Right lobe of liver (tissue), 6 donors: ENCODE data around the gene AGGF1. TPM values are rescaled to one million over a fixed set of nuclear protein-coding genes. Genes with fewer than 3 reads are reported as not detected.
"Not testable (repeated sequence)": the region's sequence is repeated elsewhere in the genome, so short reads cannot be mapped to it uniquely, and the experiment has no call there.

ENCODE experiments used
- ATAC-seq, 4 donors: fragments of 200-7000 bp; cut with Tn5 transposase; one replicate each; pipeline ENCODE4 v1.9.1; 2020; ENCODE audit warnings: mild to moderate bottlenecking in 4 of 4, moderate library complexity in 4 of 4
- DNase-seq, 3 donors: peaks; one replicate each; pipeline ENCODE4 v3.0.0-alpha.2; 2020
- H3K27ac ChIP-seq, 3 donors: fragments of 200-600 bp; one replicate each; pipeline ENCODE4 v1.8.0; 2022
- H3K27me3 ChIP-seq, 2 donors: fragments of 200-600 bp; one replicate each; pipeline ENCODE4 v1.8.0; 2022
- H3K36me3 ChIP-seq, 4 donors: fragments of 200-600 bp; sonication (generic) in 1 of 4; one replicate each; pipeline versions ENCODE4 v1.5.1 to v1.8.0; 2017 to 2022; ENCODE audit warnings: control low read depth in 1 of 4
- H3K4me1 ChIP-seq, 4 donors: fragments of 200-600 bp; sonication (generic) in 1 of 4; one replicate each; pipeline versions ENCODE4 v1.5.1 to v1.8.0; 2017 to 2022; ENCODE audit warnings: control low read depth in 1 of 4
- H3K4me3 ChIP-seq, 3 donors: fragments of 200-600 bp; one replicate each; pipeline ENCODE4 v1.8.0; 2022
- H3K9me3 ChIP-seq, 4 donors: fragments of 200-600 bp; sonication (generic) in 1 of 4; one replicate each; pipeline versions ENCODE4 v1.5.1 to v1.8.0; 2017 to 2022; ENCODE audit warnings: control low read depth in 1 of 4
- POLR2A ChIP-seq: fragments of 450-650 bp; IDR thresholded peaks from one replicate; pipeline ENCODE4 v1.6.1; 2017; ENCODE audit warnings: antibody characterized with exemption, mild to moderate bottlenecking
- WGBS: methylation state at CpG from one replicate; pipeline ENCODE4 v1.1.6; 2018; ENCODE audit warnings: low coverage, low lambda C conversion rate; ENCODE audit not compliant: insufficient coverage; ENCODE audit errors: missing lambda C conversion rate; 5-methylcytosine and 5-hydroxymethylcytosine counted together
- intact Hi-C, 2 donors: fragments of 100-400 bp; cut with DNase I; formaldehyde crosslinking; loops; one replicate each; pipeline versions ENCODE4 v1.11.2 to v1.14.1; 2022
- total RNA-seq, 6 experiments: library from RNA; depleted of rRNA in 2 of 6; stranded (reverse); fragments of >200 nt in 2 of 6; fragmentation: NEBNext Ultra II Directional in 3 of 6; extraction: Animal tissue kit (Norgen Biotek cat#: 25700) in 3 of 6; gene quantifications; one replicate each; pipeline versions ENCODE4 v1.1.0 to v1.2.4, GENCODE V29; 2016 to 2023
- TF ChIP-seq, protein P1 (sequence below), 4 donors: fragments of 200-600 bp in 3 of 4; fragments of 450-650 bp in 1 of 4; IDR thresholded peaks; one replicate each; pipeline versions ENCODE4 v1.5.1 to v1.8.0; 2016 to 2022; ENCODE audit warnings: antibody characterized with exemption in 4 of 4, mild to moderate bottlenecking in 2 of 4
- donor health status: DM: no; HTN: yes; CAD: no.
- donor health status: DM: no; HTN: no; CAD: no.
- donor health status: DM: no; HTN: no; CAD: no.
- donor health status: DM: no; HTN: yes; CAD: no.
- donor health status: DM: no; HTN: yes; CAD: no.

Gene AGGF1
- total RNA-seq, 6 experiments from 2014 or later, result 9.1 to 15.3 (median 11.4) TPM

GRCh38 chr5:77076961-77077828 lies 47.0 kb downstream of the AGGF1 start:
- ATAC-seq (peak; percentile 69 to 90 (median 80)), DNase-seq (peak; percentile 68 to 73 (median 70))
- no peaks in the 10 kb centered on the region for H3K36me3 ChIP-seq
- WGBS, result 42% methylated on average over 5 of the region's 105 CpGs
- H3K27me3 ChIP-seq, result no peaks in the 10 kb centered on the region
- H3K4me3 ChIP-seq, result peak overlapping the region in 2 of 3 donors; percentile 12 to 52
- no peaks in the 10 kb centered on the region for H3K9me3 ChIP-seq
- H3K4me1 ChIP-seq, result no peaks in the 10 kb centered on the region
- intact Hi-C loops, result no loop called here
- no peak for TF ChIP-seq POLR2A
- TF ChIP-seq, protein P1, sequence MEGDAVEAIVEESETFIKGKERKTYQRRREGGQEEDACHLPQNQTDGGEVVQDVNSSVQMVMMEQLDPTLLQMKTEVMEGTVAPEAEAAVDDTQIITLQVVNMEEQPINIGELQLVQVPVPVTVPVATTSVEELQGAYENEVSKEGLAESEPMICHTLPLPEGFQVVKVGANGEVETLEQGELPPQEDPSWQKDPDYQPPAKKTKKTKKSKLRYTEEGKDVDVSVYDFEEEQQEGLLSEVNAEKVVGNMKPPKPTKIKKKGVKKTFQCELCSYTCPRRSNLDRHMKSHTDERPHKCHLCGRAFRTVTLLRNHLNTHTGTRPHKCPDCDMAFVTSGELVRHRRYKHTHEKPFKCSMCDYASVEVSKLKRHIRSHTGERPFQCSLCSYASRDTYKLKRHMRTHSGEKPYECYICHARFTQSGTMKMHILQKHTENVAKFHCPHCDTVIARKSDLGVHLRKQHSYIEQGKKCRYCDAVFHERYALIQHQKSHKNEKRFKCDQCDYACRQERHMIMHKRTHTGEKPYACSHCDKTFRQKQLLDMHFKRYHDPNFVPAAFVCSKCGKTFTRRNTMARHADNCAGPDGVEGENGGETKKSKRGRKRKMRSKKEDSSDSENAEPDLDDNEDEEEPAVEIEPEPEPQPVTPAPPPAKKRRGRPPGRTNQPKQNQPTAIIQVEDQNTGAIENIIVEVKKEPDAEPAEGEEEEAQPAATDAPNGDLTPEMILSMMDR (IDR thresholded peaks at IDR 0.05), result peak; percentile 33 to 69 (median 43)
- H3K27ac ChIP-seq, result peak overlapping the region in 1 of 3 donors; percentile 33

DNA sequence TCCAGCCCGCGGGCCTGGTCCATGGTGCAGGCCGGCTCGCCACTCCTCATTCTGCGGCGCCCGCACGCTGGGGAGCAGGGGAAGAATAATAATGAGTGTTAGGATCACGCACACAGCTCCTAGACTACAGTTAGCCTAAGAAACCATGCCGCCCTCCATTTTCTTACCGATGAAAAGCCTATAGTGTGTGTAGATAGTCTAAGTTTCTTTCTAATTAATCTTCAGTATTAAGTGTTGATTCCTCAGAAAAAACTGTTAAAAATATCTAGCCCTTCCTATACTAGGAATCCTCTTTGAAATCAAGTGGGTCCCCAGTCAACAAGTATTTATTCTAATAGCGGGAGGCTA lies 47.6 kb downstream of the AGGF1 start:
- ATAC-seq (no peak), DNase-seq (no peak)
- no peak overlapping the region for H3K27ac ChIP-seq
- no peaks in the 10 kb centered on the region for H3K27me3 ChIP-seq
- WGBS, result 72% methylated on average over 5 of the region's 12 CpGs
- no peak for TF ChIP-seq POLR2A
- TF ChIP-seq, protein P1 (IDR thresholded peaks at IDR 0.05), result peak in 1 of 4 donors; percentile 3
- H3K4me1 ChIP-seq, result no peaks in the 10 kb centered on the region
- H3K36me3 ChIP-seq, result no peaks in the 10 kb centered on the region
- peak overlapping the region in 1 of 3 donors; percentile 52 for H3K4me3 ChIP-seq
- intact Hi-C loops, result no loop called here
- H3K9me3 ChIP-seq, result no peaks in the 10 kb centered on the region

DNA sequence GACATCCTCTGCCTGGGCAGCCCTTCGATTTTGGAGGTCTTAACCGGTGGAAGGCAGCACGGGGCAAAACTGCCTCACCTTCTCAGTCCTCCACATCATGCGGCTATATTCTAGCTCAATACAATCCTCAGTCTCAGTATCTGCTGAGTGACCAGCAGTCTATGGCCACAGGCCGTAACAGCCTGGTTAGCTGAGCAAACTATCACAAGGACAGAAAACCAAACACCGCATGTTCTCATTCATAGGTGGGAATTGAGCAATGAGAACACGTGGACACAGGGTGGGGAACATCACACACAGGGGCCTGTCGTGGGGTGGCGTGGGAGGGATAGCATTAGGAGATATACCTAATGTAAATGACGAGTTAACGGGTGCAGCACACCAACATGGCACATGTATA lies 50.3 kb downstream of the AGGF1 start:
- ATAC-seq, result peak; percentile 55 to 80 (median 68)

DNA sequence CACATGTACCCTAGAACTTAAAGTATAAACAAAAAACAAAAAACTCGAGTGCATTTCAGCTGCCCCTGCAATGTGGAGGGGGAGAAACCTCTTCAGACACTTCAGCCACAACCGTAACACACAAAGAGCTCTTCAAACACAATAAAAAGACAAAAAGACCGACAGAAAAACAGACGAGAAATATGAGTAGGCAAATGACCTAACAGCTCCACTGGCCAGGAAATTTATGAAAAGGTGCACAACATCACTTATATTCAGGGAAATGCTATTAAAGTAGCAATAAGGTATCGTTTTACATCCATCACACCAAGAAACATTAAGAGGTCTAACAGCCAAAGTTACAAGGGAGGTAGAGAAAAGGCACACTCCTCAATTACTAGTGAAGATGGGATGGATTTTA lies 50.7 kb downstream of the AGGF1 start:
- DNase-seq (no peak), ATAC-seq (no peak)
- no peaks in the 10 kb centered on the region for H3K27me3 ChIP-seq
- peaks cover 0 to 3% (median 1%) of the 10 kb centered on the region in 4 donors for H3K4me1 ChIP-seq
- no peaks in the 10 kb centered on the region for H3K36me3 ChIP-seq
- TF ChIP-seq POLR2A, result no peak
- TF ChIP-seq, protein P1 (IDR thresholded peaks at IDR 0.05), result no peak
- no peak overlapping the region for H3K4me3 ChIP-seq
- H3K9me3 ChIP-seq, result no peaks in the 10 kb centered on the region
- H3K27ac ChIP-seq, result no peak overlapping the region
- 55% methylated on average over 5 of the region's 5 CpGs for WGBS
- intact Hi-C loops, result no loop called here

More for the DNA sequence above, 50.3 kb downstream of the AGGF1 start:
- intact Hi-C loops, H3K4me3 ChIP-seq, H3K4me1 ChIP-seq, H3K27me3 ChIP-seq, H3K27ac ChIP-seq, H3K36me3 ChIP-seq, H3K9me3 ChIP-seq: not testable (repeated sequence)
- 36% methylated on average over 6 of the region's 11 CpGs for WGBS
- peak in 1 of 3 donors; percentile 54 for DNase-seq

- no peak for ATAC-seq
- H3K4me1 ChIP-seq, result peaks cover 0 to 4% (median 2%) of the 10 kb centered on the region in 4 donors
- no peak for DNase-seq
- H3K27me3 ChIP-seq, result no peaks in the 10 kb centered on the region
- H3K27ac ChIP-seq, result no peak overlapping the region
- intact Hi-C loops, result no loop called here
- no peaks in the 10 kb centered on the region for H3K9me3 ChIP-seq
- no peaks in the 10 kb centered on the region for H3K36me3 ChIP-seq
- H3K4me3 ChIP-seq, result no peak overlapping the region
- 15% methylated on average over 1 of the region's 1 CpG for WGBS
- TF ChIP-seq, protein P1 (IDR thresholded peaks at IDR 0.05), result no peak
- TF ChIP-seq POLR2A, result no peak
Measured at GRCh38 chr5:77082280-77082679, 52.1 kb downstream of the AGGF1 start.
